HG02678 (cell line): ENCODE measurements around the gene TGDS.
"Not testable (repeated sequence)": the region's sequence is repeated elsewhere in the genome, so short reads cannot be mapped to it uniquely, and the experiment has no call there.

Source experiments
- ATAC-seq: cut with Tn5 transposase; IDR thresholded peaks from one replicate; pipeline ENCODE4 v1.9.1; 2021; ENCODE audit warnings: mild to moderate bottlenecking, moderate library complexity; ENCODE audit not compliant: unreplicated experiment

The TGDS gene

GRCh38 chr13:94556041-94556440, 39.9 kb downstream of the TGDS start:
- no peak for ATAC-seq

- no peak for ATAC-seq
Observed at GRCh38 chr13:94553766-94554165, 42.2 kb downstream of the TGDS start.

GRCh38 chr13:94552095-94552494, 43.9 kb downstream of the TGDS start:
- no peak for ATAC-seq

GRCh38 chr13:94550062-94550738, 45.8 kb downstream of the TGDS start:
- peak; percentile 9 for ATAC-seq

GRCh38 chr13:94549232-94550061, 46.5 kb downstream of the TGDS start:
- peak; percentile 88 for ATAC-seq

GRCh38 chr13:94548821-94549231, 47.1 kb downstream of the TGDS start:
- ATAC-seq, result peak; percentile 58

- ATAC-seq, result no peak
Observed at GRCh38 chr13:94548382-94548781, 47.6 kb downstream of the TGDS start.

- no peak for ATAC-seq
Observed at GRCh38 chr13:94546061-94546839, 49.7 kb downstream of the TGDS start.

- ATAC-seq, result no peak
Observed at GRCh38 chr13:94544922-94545321, 51.0 kb downstream of the TGDS start.

- ATAC-seq, result no peak
Observed at GRCh38 chr13:94542917-94543316, 53.0 kb downstream of the TGDS start.

GRCh38 chr13:94537740-94538630, 58.0 kb downstream of the TGDS start:
- no peak for ATAC-seq

- no peak for ATAC-seq
Observed at GRCh38 chr13:94535775-94536174, 60.2 kb downstream of the TGDS start.

GRCh38 chr13:94535231-94535630, 60.7 kb downstream of the TGDS start:
- no peak for ATAC-seq

GRCh38 chr13:94534166-94534565, 61.8 kb downstream of the TGDS start:
- no peak for ATAC-seq

- ATAC-seq, result not testable (repeated sequence)
Observed at GRCh38 chr13:94532278-94532677, 63.7 kb downstream of the TGDS start.

- not testable (repeated sequence) for ATAC-seq
Observed at GRCh38 chr13:94526956-94527355, 69.0 kb downstream of the TGDS start.

- no peak for ATAC-seq
Observed at GRCh38 chr13:94525781-94526180, 70.2 kb downstream of the TGDS start.

- ATAC-seq, result no peak
Observed at GRCh38 chr13:94524407-94524806, 71.5 kb downstream of the TGDS start.
